Measurements from ENCODE around the gene NLK.

DNA sequence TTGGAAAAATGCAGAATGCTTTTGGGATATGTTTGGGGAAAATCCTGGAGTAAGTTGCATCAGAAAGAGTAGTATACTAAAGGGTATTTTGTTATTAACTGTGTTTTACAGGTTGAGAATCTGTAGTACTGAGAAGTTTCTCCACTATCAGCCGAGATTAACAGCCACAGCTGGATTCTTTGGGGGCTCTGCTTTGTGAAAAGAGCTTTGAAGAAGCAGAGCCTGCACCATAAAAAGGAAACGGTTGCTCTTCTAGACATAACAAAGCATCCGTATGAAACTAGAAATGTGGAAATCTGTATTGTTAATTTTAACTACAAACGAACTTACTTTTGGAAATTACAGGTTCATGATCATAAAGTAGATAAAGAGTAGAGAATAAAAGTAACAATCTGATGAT lies 5.3 kb downstream of the NLK start:
- TF ChIP-seq ZFX (IDR thresholded peaks at IDR 0.05) (no peak), EZH2 (IDR thresholded peaks at IDR 0.05) (no peak), POLR2AphosphoS5 (IDR thresholded peaks at IDR 0.05; ENCODE audit: low read depth, low read length) (no peak), JUND (IDR thresholded peaks at IDR 0.05) (no peak), EZH2phosphoT487 (IDR thresholded peaks at IDR 0.05; ENCODE audit: borderline replicate concordance) (no peak), CEBPB (IDR thresholded peaks at IDR 0.05; ENCODE audit: low read depth) (no peak), ZNF274 (IDR thresholded peaks at IDR 0.05; ENCODE audit: low read depth, low read length) (no peak), SIN3A (IDR thresholded peaks at IDR 0.05; ENCODE audit: low read depth) (no peak), RAD21 (IDR thresholded peaks at IDR 0.05; ENCODE audit: low read depth) (no peak)
- TF ChIP-seq, protein P1, sequence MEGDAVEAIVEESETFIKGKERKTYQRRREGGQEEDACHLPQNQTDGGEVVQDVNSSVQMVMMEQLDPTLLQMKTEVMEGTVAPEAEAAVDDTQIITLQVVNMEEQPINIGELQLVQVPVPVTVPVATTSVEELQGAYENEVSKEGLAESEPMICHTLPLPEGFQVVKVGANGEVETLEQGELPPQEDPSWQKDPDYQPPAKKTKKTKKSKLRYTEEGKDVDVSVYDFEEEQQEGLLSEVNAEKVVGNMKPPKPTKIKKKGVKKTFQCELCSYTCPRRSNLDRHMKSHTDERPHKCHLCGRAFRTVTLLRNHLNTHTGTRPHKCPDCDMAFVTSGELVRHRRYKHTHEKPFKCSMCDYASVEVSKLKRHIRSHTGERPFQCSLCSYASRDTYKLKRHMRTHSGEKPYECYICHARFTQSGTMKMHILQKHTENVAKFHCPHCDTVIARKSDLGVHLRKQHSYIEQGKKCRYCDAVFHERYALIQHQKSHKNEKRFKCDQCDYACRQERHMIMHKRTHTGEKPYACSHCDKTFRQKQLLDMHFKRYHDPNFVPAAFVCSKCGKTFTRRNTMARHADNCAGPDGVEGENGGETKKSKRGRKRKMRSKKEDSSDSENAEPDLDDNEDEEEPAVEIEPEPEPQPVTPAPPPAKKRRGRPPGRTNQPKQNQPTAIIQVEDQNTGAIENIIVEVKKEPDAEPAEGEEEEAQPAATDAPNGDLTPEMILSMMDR (IDR thresholded peaks at IDR 0.05 in 2 of 3, conservative IDR thresholded peaks at IDR 0.05 in 1 of 3; ENCODE audit: borderline replicate concordance in 1 of 3, insufficient read depth in 1 of 3, low read depth in 2 of 3, low read length in 2 of 3), result no peak

Measured in HCT116 (cell line).